GM19372 (cell line): ENCODE measurements around the gene AASDH.
A peak's percentile ranks its signal among the peaks of the same experiment; 100 is the strongest.

Experiments used
- ATAC-seq: cut with Tn5 transposase; IDR thresholded peaks from one replicate; pipeline ENCODE4 v1.9.1; 2021; ENCODE audit warnings: mild to moderate bottlenecking, low read depth, moderate library complexity; ENCODE audit not compliant: unreplicated experiment

AASDH gene

GRCh38 chr4:56387023-56388001 lies at the start of gene AASDH:
Gene AASDH (minus strand): TSS chr4:56387491. CDS start chr4:56384299, 3,192 bp downstream.
- peak; percentile 94 for ATAC-seq

GRCh38 chr4:56435140-56435926 lies 48.0 kb upstream of the AASDH start, which contains the start of gene PPAT:
Gene PPAT (minus strand): TSS chr4:56435615. CDS start chr4:56435477, 138 bp downstream.
- peak; percentile 69 for ATAC-seq

GRCh38 chr4:56434599-56435139 lies 47.4 kb upstream of the AASDH start:
- ATAC-seq: peak; percentile 7

- ATAC-seq: no peak
Measured at GRCh38 chr4:56433280-56433679, 46.0 kb upstream of the AASDH start.

GRCh38 chr4:56430203-56430602 lies 42.9 kb upstream of the AASDH start:
- no peak for ATAC-seq

- no peak for ATAC-seq
Measured at GRCh38 chr4:56427179-56427578, 39.9 kb upstream of the AASDH start.

- ATAC-seq: no peak
Measured at GRCh38 chr4:56426273-56426672, 39.0 kb upstream of the AASDH start.

GRCh38 chr4:56425518-56425917 lies 38.2 kb upstream of the AASDH start:
- no peak for ATAC-seq

- no peak for ATAC-seq
Measured at GRCh38 chr4:56424697-56425514, 37.6 kb upstream of the AASDH start.

- ATAC-seq: no peak
Measured at GRCh38 chr4:56424176-56424575, 36.9 kb upstream of the AASDH start.

- no peak for ATAC-seq
Measured at GRCh38 chr4:56417396-56417795, 30.1 kb upstream of the AASDH start.

- ATAC-seq: no peak
Measured at GRCh38 chr4:56416349-56416748, 29.1 kb upstream of the AASDH start.

- no peak for ATAC-seq
Measured at GRCh38 chr4:56414135-56414670, 26.9 kb upstream of the AASDH start.

GRCh38 chr4:56410247-56411062 lies 23.2 kb upstream of the AASDH start:
- no peak for ATAC-seq

GRCh38 chr4:56409511-56410090 lies 22.3 kb upstream of the AASDH start:
- ATAC-seq: no peak

GRCh38 chr4:56408978-56409377 lies 21.7 kb upstream of the AASDH start:
- no peak for ATAC-seq

GRCh38 chr4:56406151-56406550 lies 18.9 kb upstream of the AASDH start:
- no peak for ATAC-seq

GRCh38 chr4:56405016-56405415 lies 17.7 kb upstream of the AASDH start:
- no peak for ATAC-seq

GRCh38 chr4:56400560-56400959 lies 13.3 kb upstream of the AASDH start:
- ATAC-seq: no peak
